GM19328 (cell line): ENCODE results near the gene MEAF6.
"Not testable (repeated sequence)": the region's sequence is repeated elsewhere in the genome, so short reads cannot be mapped to it uniquely, and the experiment has no call there.

ENCODE experiments used
- ATAC-seq: cut with Tn5 transposase; IDR thresholded peaks from one replicate; pipeline ENCODE4 v1.9.1; 2021; ENCODE audit warnings: mild to moderate bottlenecking, moderate library complexity; ENCODE audit not compliant: unreplicated experiment

The MEAF6 gene

DNA sequence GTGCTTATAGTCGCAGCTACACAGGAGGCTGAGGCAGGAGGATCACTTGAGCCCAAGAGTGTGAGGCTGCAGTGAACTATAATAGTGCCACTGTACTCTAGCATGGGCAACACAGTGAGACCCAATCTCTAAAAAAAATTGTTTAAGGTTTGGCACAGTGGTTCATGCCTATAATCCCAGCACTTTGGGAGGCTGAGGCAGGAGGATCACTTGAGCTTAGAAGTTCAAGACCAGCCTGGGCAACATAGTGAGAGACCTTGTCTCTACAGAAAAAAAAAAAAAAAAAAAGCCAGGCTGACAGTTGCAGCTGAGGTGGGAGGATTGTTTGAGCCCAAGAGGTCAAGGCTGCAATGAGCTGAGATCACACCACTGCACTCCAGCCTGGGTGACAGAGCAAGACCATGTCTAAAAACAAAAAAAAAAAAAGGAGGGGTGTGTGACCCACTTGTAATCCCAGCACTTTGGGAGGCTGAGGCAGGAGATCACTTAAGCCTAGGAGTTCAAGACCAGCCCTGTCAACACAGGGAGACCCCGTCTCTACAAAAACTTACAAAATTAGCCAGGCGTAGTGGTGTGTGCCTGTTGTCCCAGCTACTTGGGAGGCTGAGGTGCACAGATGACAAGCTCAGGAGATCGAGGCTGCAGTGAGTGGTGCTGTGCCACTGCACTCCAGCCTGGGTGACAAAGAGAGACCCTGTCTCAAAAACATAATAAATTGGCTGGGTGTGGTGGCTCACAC is 18.0 kb upstream of the MEAF6 start:
- not testable (repeated sequence) for ATAC-seq

GRCh38 chr1:37529888-37530287 is 15.3 kb upstream of the MEAF6 start:
- ATAC-seq: not testable (repeated sequence)

- ATAC-seq: no peak
Measured at GRCh38 chr1:37519613-37520012, 5.0 kb upstream of the MEAF6 start.

DNA sequence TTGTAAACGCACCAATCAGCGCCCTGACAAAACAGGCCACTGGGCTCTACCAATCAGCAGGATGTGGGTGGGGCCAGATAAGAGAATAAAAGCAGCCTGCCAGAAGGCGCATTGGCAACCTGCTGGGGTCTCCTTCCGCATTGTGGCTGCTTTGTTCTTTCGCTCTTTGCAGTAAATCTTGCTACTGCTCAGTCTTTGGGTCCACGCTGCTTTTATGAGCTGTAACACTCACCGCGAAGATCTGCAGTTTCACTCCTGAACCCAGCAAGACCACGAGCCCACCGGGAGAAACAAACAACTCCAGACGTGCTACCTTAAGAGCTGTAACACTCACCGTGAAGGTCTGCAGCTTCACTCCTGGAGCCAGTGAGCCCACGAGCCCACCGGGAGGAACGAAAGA is 4.4 kb upstream of the MEAF6 start:
- ATAC-seq: not testable (repeated sequence)

- not testable (repeated sequence) for ATAC-seq
Measured at GRCh38 chr1:37518241-37518640, 3.7 kb upstream of the MEAF6 start.

GRCh38 chr1:37517569-37517968 is 3.0 kb upstream of the MEAF6 start:
- no peak for ATAC-seq

DNA sequence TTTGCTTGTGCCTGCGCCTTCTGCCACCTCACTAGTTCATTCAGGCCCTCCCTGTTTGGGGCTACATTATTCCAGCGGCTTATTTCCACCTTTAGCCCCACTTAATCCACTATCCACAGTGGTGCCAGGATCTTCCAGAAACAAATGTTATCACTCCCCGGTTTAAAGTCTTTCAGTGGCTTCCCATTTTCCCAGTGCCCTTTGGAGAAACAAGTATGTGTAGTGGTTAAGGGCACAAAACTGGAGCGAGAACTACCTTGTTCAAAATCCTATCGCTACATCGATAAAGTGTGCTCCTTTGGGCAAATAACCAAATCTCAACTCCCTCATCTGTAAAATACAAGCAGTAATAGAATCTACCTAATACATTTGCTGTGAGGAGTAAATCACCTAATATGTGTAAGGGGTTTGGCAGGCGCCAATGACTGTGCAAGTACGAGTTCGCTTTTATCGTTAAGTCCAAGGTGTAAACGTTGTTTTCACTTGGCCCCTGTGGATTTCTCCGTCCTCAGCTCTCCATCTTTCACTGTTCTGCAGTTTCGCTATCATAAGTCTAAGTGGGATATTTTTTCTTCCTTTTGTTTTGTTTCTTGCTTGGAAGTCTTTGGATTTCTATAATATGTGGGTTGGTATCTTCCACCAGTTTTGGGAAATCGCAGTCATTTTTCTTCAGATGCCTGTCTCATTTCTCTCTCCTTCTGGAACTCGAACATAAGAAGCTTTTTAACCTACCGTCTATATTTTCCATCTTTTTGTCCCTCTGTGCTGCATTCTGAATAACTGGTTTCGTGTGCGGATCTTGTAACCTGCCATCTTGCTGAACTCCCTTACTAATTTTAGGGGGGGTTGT is 844 bp upstream of the MEAF6 start:
- ATAC-seq: no peak

DNA sequence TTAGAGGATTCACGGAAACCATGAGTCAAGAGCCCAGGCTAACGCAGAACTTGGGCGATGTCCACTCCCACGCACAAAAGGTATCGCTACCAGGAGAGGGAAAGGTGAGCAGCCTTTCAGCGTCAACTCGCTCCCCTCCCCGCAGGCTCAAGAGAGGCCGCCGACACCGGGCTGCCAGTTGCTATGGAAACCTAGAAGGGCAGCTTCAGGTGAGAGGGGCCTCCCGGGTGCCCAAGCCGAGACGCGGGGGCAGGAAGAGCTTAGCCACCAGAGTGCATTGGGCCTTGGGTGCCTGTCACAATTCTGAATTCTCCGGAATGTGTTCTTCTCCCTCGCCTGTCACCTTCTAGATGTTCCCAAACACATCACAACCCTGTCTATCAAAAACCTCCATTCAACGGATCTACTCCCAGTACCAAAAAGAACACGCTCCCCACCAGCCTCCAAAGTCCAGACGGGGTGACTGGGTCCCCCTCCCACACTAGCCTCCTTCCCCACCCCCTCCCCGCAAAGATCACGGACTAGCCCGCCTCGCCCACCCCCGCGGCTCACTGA is 694 bp downstream of the MEAF6 start:
- peak; percentile 19 for ATAC-seq

GRCh38 chr1:37509181-37509580 is 5.4 kb downstream of the MEAF6 start:
- ATAC-seq: no peak

DNA sequence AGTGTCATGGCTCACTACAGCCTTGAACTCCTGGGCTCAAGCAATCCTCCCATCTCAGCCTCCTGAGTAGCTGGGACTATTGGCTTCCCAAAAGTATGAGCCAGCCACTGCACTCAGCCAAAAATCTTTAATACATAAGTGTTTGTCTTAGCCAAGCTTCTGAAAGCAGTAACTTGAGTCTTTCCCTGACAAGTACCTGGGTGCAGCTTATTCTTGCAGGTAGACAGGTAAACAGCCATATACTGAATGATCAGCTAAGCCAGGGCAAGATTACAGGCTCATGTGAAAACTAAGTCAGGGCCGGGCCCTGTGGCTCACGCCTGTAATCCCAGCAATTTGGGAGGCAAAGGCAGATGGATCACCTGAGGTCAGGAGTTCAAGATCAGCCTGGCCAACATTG is 7.8 kb downstream of the MEAF6 start:
- ATAC-seq: no peak

DNA sequence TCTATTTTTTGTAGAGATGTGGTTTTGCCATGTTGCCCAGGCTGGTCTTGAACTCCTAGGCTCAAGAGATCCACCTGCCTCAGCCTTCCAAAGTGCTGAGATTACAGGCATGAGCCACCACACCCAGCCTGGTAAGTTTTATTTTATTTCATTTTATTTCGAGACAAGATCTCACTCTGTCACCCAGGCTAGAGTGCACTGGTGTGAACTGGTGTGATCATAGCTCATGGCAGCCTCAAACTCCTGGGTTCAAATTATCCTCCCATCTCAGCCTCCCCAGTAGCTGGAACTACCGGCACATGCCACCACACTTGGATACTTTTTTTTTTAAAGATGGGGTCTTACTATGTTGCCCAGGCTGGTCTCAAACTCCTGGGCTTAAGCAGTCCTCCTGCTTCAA is 11.8 kb downstream of the MEAF6 start:
- ATAC-seq: not testable (repeated sequence)

DNA sequence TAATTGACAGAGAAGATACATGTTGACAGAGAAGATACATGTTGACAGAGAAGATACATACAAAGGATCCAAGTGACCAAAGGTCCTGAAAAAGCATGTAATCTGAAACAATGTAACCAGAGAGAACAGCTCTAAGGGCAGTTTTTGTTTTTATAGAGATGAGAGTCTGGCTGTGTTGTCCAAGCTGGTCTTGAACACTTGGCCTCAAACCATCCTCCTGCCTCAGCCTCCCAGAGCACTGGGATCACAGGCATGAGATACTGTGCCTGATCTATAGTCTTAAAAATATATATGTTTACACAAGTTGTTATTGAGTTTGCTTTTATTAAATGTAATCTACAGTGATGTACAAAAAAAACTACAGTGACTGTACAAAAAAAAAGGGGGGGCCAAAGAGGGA is 12.5 kb downstream of the MEAF6 start:
- ATAC-seq: no peak

DNA sequence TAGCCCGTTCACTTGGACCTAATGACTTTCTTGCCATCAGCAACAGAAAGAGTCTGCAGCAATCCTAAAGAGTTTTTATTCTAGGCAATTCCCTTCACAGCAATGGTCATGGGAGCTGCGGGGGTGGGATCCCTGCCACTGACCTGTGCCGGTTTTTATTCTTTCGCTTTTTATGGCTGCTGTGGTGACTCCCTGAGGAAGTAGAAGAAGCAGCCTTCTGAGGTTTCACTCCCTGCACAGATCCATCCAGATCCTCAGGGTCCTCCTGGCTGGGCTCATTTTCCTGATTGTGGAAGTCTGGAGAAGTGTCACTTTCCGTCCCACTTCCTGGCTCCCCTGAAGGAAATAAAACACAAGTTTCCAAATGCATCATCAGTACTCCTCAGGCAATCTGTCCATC is 12.9 kb downstream of the MEAF6 start:
- no peak for ATAC-seq

GRCh38 chr1:37498872-37499617 is 15.5 kb downstream of the MEAF6 start:
- no peak for ATAC-seq

- ATAC-seq: no peak
Measured at GRCh38 chr1:37497832-37498231, 16.7 kb downstream of the MEAF6 start.

GRCh38 chr1:37495875-37496274 is 18.7 kb downstream of the MEAF6 start:
- no peak for ATAC-seq

DNA sequence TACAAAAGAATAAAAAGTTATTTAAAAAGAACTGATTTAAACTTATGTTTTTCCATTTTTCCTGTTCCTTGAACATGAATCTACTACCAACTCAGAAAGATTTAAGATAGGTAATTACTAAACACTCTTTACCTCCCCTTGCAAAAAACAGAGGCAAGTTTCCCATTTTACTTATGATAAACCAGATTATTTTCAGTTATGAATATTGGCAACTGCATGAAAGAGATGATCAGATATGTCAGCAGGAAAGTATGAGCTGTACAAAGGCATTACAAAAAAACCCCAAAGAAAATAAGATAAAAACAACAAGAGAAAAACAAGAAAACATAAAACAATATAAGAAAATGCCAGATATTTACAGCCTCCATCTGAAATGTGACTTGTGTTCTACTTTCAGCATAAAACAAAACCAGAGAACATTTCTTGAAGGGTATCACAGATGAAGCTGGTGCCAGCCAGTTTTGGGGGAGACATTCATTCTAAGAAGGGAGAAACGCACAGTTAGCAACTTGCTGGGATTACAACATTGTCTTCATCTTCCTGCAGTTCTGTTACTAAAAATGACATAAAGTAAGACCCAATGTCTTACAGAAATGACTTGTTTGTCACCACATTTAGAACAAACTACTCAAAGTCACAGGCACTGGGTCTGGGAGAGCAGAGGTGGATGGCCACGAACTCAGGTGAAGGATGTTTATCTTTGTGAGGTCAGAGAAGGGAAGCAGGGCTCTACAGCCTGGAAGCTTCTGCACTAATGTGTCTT is 21.0 kb downstream of the MEAF6 start:
- no peak for ATAC-seq

DNA sequence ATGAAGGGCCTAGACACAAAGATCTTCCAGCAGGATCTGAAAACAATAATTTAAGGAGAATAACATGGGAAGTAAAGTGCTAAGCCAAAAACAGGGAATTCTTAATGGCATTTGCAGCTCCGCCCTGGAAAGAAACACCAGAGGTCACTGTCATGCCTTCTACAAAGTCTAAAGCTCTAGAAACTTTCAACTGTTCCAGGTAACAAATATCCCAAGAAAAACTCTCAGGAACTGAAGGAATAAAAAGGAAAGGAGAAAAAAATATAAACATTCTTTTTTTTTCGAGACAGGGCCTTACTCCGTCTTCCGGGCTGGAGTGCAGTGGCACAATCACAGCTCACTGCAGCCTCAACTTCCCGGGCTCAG is 27.0 kb downstream of the MEAF6 start:
- no peak for ATAC-seq

DNA sequence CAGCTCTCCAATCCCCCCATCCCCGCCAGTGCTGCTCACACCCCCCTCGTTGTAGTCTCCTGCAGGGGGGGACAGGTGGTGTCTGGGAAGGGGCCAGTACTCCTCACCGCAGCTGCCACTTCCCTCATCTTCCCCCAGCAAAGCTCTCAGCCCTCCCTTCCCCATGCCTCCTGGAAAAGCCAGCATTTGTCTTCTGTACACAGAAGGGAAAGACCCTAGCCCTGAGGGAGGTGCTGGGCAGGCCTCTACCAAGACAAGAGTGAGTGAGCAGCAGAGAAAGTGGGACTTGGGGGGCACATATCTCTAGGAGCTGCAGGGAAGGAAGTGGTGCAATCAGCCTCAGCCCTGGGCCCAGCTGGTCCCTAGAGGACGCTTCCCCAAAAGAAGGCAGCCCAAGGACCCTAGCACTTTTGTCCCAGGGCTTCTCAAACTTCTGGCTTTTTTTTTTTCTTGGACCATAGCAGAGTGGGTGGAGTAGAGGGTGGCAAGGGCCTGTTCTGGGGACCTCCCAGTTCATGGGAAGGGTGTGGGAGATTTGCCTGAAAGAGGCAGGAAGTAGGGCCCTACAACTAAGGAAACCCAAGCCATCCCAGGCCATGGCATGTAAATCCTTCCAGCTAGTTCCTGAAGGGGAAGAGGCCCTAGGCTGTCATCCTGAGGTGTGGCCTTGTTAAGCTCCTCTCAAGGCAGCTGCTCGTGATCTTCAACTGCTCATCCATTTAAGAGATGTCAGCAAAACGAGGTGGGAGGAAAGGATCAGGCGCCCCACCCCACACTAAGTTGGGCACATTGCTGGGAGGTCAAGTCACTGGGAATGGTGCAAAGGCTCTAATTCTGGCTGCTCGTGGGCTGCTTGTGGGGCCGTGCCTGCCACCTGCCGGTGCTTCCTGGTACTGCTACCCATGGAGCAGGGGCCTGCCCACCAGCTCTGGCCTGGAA is 27.6 kb downstream of the MEAF6 start:
- ATAC-seq: no peak
